ENCODE measurements around the gene MRPL36.

The MRPL36 gene

GRCh38 chr5:1781726-1782384 lies 17.8 kb downstream of the MRPL36 start:
- no peak for DNase-seq (ENCODE audit: low read depth)

- no peak for DNase-seq (ENCODE audit: low read depth)
These were observed 18.5 kb downstream of the MRPL36 start for GRCh38 chr5:1781107-1781506.

- DNase-seq (ENCODE audit: low read depth): no peak
These were observed 19.1 kb downstream of the MRPL36 start for GRCh38 chr5:1780614-1780930.

GRCh38 chr5:1779782-1780613 lies 19.6 kb downstream of the MRPL36 start:
- DNase-seq (ENCODE audit: low read depth): no peak

GRCh38 chr5:1779021-1779680 lies 20.5 kb downstream of the MRPL36 start:
- DNase-seq (ENCODE audit: low read depth): no peak

GRCh38 chr5:1778138-1779020 lies 21.3 kb downstream of the MRPL36 start:
- DNase-seq (ENCODE audit: low read depth): no peak

GRCh38 chr5:1777281-1778137 lies 22.1 kb downstream of the MRPL36 start:
- DNase-seq (ENCODE audit: low read depth): no peak

GRCh38 chr5:1776831-1777230 lies 22.8 kb downstream of the MRPL36 start:
- DNase-seq (ENCODE audit: low read depth): no peak

GRCh38 chr5:1772634-1773033 lies 27.0 kb downstream of the MRPL36 start:
- no peak for DNase-seq (ENCODE audit: low read depth)

GRCh38 chr5:1771149-1772065 lies 28.2 kb downstream of the MRPL36 start:
- DNase-seq (ENCODE audit: low read depth): no peak

GRCh38 chr5:1770443-1770802 lies 29.2 kb downstream of the MRPL36 start:
- DNase-seq (ENCODE audit: low read depth): no peak

- no peak for DNase-seq (ENCODE audit: low read depth)
These were observed 29.7 kb downstream of the MRPL36 start for GRCh38 chr5:1769752-1770442.

- DNase-seq (ENCODE audit: low read depth): no peak
These were observed 30.5 kb downstream of the MRPL36 start for GRCh38 chr5:1769017-1769640.

- no peak for DNase-seq (ENCODE audit: low read depth)
These were observed 31.2 kb downstream of the MRPL36 start for GRCh38 chr5:1768283-1769000.

GRCh38 chr5:1767524-1768282 lies 31.9 kb downstream of the MRPL36 start:
- DNase-seq (ENCODE audit: low read depth): no peak

- no peak for DNase-seq (ENCODE audit: low read depth)
These were observed 33.8 kb downstream of the MRPL36 start for GRCh38 chr5:1765880-1766235.

- no peak for DNase-seq (ENCODE audit: low read depth)
These were observed 34.3 kb downstream of the MRPL36 start for GRCh38 chr5:1765141-1765879.
